ENCODE measurements around the gene PTGES3.

The PTGES3 gene

DNA sequence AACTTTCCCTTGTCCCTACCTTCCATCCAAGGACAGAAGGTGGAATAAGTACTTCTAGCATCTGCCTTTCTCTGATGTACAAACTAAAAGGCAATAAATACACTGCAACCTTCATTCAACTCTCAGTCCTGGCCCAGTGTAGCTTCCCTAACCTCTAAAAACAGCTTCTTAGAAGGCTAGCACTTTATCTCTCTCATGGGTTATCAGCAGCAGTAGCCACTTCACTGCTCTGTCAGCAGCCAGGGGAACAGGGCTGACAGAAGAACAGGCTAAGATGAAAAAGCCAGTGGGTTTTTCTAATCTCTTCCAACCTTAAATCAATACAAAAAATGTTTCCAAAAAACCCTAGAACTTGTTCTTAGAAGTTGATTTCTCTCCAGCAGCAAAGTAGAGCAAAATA is 71.2 kb downstream of the PTGES3 start:
- H3K4me1 ChIP-seq (ENCODE audit: low read length) = no peaks in the 10 kb centered on the region
- H4K20me1 ChIP-seq (ENCODE audit: insufficient read depth, low read length) = peaks cover 67% of the 10 kb centered on the region
- peaks cover 68% of the 10 kb centered on the region for H3K79me2 ChIP-seq (ENCODE audit: low read length)
- no peak for TF ChIP-seq EZH2phosphoT487 (IDR thresholded peaks at IDR 0.05; ENCODE audit: low read depth)
- TF ChIP-seq, protein P1, sequence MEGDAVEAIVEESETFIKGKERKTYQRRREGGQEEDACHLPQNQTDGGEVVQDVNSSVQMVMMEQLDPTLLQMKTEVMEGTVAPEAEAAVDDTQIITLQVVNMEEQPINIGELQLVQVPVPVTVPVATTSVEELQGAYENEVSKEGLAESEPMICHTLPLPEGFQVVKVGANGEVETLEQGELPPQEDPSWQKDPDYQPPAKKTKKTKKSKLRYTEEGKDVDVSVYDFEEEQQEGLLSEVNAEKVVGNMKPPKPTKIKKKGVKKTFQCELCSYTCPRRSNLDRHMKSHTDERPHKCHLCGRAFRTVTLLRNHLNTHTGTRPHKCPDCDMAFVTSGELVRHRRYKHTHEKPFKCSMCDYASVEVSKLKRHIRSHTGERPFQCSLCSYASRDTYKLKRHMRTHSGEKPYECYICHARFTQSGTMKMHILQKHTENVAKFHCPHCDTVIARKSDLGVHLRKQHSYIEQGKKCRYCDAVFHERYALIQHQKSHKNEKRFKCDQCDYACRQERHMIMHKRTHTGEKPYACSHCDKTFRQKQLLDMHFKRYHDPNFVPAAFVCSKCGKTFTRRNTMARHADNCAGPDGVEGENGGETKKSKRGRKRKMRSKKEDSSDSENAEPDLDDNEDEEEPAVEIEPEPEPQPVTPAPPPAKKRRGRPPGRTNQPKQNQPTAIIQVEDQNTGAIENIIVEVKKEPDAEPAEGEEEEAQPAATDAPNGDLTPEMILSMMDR (IDR thresholded peaks at IDR 0.05; ENCODE audit: low read depth, low read length) = no peak
- no peak overlapping the region for H3K27ac ChIP-seq (ENCODE audit: low read length)
- H3K4me3 ChIP-seq (ENCODE audit: low read length) = no peak overlapping the region
- no peaks in the 10 kb centered on the region for H3K9me3 ChIP-seq (ENCODE audit: insufficient read depth, low read length)
- no peak overlapping the region for H2AFZ ChIP-seq (ENCODE audit: low read depth, low read length)
- H3K27me3 ChIP-seq (ENCODE audit: low read depth, low read length) = no peaks in the 10 kb centered on the region
- peaks cover 70% of the 10 kb centered on the region for H3K36me3 ChIP-seq (replicated peaks; ENCODE audit: low read depth, low read length)
- no peak overlapping the region for H3K4me2 ChIP-seq (ENCODE audit: low read length)
- no peak overlapping the region for H3K9ac ChIP-seq (ENCODE audit: low read length)

DNA sequence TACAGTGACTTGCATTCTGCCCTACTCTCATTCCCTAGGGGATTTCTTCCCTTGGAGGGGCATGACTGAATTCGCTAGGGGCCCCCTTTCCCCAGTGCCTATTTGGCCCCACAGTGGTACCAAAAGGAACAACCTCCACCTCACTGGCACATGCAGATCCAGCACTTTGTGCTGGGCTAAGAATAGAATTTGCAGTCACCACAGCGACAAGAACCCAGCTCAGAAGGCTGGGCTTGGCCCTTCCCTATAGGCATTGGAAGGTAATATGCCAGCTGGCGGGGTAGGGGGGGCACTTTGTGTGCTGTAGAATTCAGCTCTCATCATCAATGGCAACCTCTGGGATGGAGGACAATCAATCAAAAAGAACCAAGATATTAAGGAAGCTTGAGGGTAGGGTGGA is 71.8 kb downstream of the PTGES3 start:
- Histone ChIP-seq H3K79me2 (ENCODE audit: low read length) (peaks cover 61% of the 10 kb centered on the region), H3K27me3 (ENCODE audit: low read depth, low read length) (no peaks in the 10 kb centered on the region), H3K9me3 (ENCODE audit: insufficient read depth, low read length) (no peaks in the 10 kb centered on the region), H3K36me3 (replicated peaks; ENCODE audit: low read depth, low read length) (peaks cover 75% of the 10 kb centered on the region), H4K20me1 (ENCODE audit: insufficient read depth, low read length) (peaks cover 61% of the 10 kb centered on the region), H3K4me2 (ENCODE audit: low read length) (no peak overlapping the region), H3K9ac (ENCODE audit: low read length) (no peak overlapping the region), H3K4me3 (ENCODE audit: low read length) (no peak overlapping the region), H3K4me1 (ENCODE audit: low read length) (no peaks in the 10 kb centered on the region), H3K27ac (ENCODE audit: low read length) (no peak overlapping the region), H2AFZ (ENCODE audit: low read depth, low read length) (no peak overlapping the region)
- no peak for TF ChIP-seq EZH2phosphoT487 (IDR thresholded peaks at IDR 0.05; ENCODE audit: low read depth)
- TF ChIP-seq, protein P1 (IDR thresholded peaks at IDR 0.05; ENCODE audit: low read depth, low read length) = no peak

DNA sequence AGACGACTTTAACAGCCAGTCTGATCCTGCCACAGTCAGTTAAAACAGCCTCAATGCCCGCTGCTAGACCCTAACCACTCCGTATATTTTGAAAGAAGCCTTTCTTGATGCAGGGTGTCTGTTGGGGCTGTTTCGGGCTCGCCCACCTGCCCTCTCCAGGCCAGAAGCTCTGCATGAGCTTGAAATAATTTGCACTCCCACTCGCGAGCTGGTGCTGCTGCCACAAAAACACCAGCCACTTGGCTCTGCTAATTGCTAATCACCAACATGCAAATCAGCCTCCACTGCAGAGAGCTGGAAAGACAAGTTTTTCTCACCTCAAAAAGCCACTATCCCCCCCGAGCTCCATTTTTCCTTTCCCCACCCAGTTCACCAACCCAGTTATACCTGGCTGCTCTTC is 73.5 kb downstream of the PTGES3 start:
- H3K27ac ChIP-seq (ENCODE audit: low read length) = no peak overlapping the region
- H3K4me1 ChIP-seq (ENCODE audit: low read length) = no peaks in the 10 kb centered on the region
- no peak overlapping the region for H3K4me3 ChIP-seq (ENCODE audit: low read length)
- H3K36me3 ChIP-seq (replicated peaks; ENCODE audit: low read depth, low read length) = peaks cover 82% of the 10 kb centered on the region
- no peaks in the 10 kb centered on the region for H3K9me3 ChIP-seq (ENCODE audit: insufficient read depth, low read length)
- no peaks in the 10 kb centered on the region for H3K27me3 ChIP-seq (ENCODE audit: low read depth, low read length)
- peaks cover 47% of the 10 kb centered on the region for H4K20me1 ChIP-seq (ENCODE audit: insufficient read depth, low read length)
- H3K79me2 ChIP-seq (ENCODE audit: low read length) = peaks cover 45% of the 10 kb centered on the region
- TF ChIP-seq, protein P1 (IDR thresholded peaks at IDR 0.05; ENCODE audit: low read depth, low read length) = no peak
- no peak for TF ChIP-seq EZH2phosphoT487 (IDR thresholded peaks at IDR 0.05; ENCODE audit: low read depth)
- H2AFZ ChIP-seq (ENCODE audit: low read depth, low read length) = no peak overlapping the region
- no peak overlapping the region for H3K4me2 ChIP-seq (ENCODE audit: low read length)
- H3K9ac ChIP-seq (ENCODE audit: low read length) = no peak overlapping the region
